OCI-LY7 (cell line): Measurements from ENCODE around the gene PDSS2. TPM values are rescaled to one million over a fixed set of nuclear protein-coding genes. Genes with fewer than 3 reads are reported as not detected.

Source experiments
- BruUV-seq: library from RNA; stranded (reverse); fragments of 400-500 nt; replicated peaks from 2 replicates; lab custom pipeline; 2021; lab: Mats Ljungman, UMichigan
- CTCF ChIA-PET: fragments of 300-600 bp; sonication (Branson Sonifier 250); formaldehyde crosslinking; loops from one replicate; lab custom pipeline; 2022; ENCODE audit warnings: antibody characterized with exemption; ENCODE audit not compliant: unreplicated experiment; lab: Charles Lee
- POLR2A ChIA-PET: fragments of 300-600 bp; sonication (Branson Sonifier 250); formaldehyde crosslinking; loops from one replicate; lab custom pipeline; 2022; ENCODE audit warnings: antibody characterized with exemption; lab: Charles Lee
- DNase-seq: peaks from one replicate; pipeline ENCODE4 v3.0.0-alpha.2; 2015; ENCODE audit warnings: low spot score
- H2AFZ ChIP-seq: fragments of 200-600 bp; sonication (generic), shearing (Covaris generic); 2 replicates; pipeline ENCODE4 v1.6.1; 2014; ENCODE audit warnings: mild to moderate bottlenecking, antibody characterized with exemption, low read length, moderate library complexity
- H3K27ac ChIP-seq: fragments of 200-600 bp; sonication (generic); 2 replicates; pipeline ENCODE4 v1.5.1; 2014; ENCODE audit warnings: mixed run types, low read depth, mild to moderate bottlenecking, moderate library complexity, low read length, inconsistent platforms; ENCODE audit not compliant: poor library complexity, severe bottlenecking
- H3K36me3 ChIP-seq: fragments of 200-600 bp; sonication (generic); 2 replicates; pipeline ENCODE4 v1.6.1; 2014; ENCODE audit warnings: mild to moderate bottlenecking, antibody characterized with exemption, low read length, moderate library complexity, mixed read lengths; ENCODE audit not compliant: insufficient read depth
- H3K4me1 ChIP-seq: fragments of 200-600 bp; sonication (generic); 2 replicates; pipeline ENCODE4 v1.5.1; 2014; ENCODE audit warnings: mild to moderate bottlenecking, low read length; ENCODE audit not compliant: insufficient read depth, poor library complexity, severe bottlenecking
- H3K4me2 ChIP-seq: fragments of 200-600 bp; sonication (generic); 2 replicates; pipeline ENCODE4 v1.6.1; 2014; ENCODE audit warnings: mild to moderate bottlenecking, low read length
- H3K4me3 ChIP-seq: fragments of 200-600 bp; sonication (generic); 2 replicates; pipeline ENCODE4 v1.5.1; 2014; ENCODE audit warnings: mild to moderate bottlenecking, low read depth, low read length; ENCODE audit not compliant: poor library complexity, severe bottlenecking
- H3K79me2 ChIP-seq: fragments of 200-600 bp; sonication (generic); 2 replicates; pipeline ENCODE4 v1.6.1; 2016; ENCODE audit warnings: low read depth, mild to moderate bottlenecking, low read length, moderate library complexity, mixed read lengths; ENCODE audit not compliant: insufficient read depth
- H3K9me2 ChIP-seq: fragments of 200-600 bp; sonication (generic); 2 replicates; pipeline ENCODE4 v1.6.1; 2016; ENCODE audit warnings: mild to moderate bottlenecking, low read length, mixed read lengths; ENCODE audit not compliant: insufficient read depth
- H3K9me3 ChIP-seq: fragments of 200-600 bp; sonication (generic); 2 replicates; pipeline ENCODE4 v1.6.1; 2014; ENCODE audit warnings: mild to moderate bottlenecking, mixed run types, low read length, mixed read lengths
- H4K20me1 ChIP-seq: fragments of 200-600 bp; sonication (generic); 2 replicates; pipeline ENCODE4 v1.6.1; 2014; ENCODE audit warnings: mild to moderate bottlenecking, antibody characterized with exemption, low read length, moderate library complexity, mixed read lengths; ENCODE audit not compliant: insufficient read depth
- EZH2phosphoT487 ChIP-seq: fragments of 200-600 bp; sonication (generic); IDR thresholded peaks from 2 replicates; pipeline ENCODE4 v1.6.1; 2018; ENCODE audit warnings: low read depth, borderline replicate concordance, mild to moderate bottlenecking, mixed run types, antibody characterized with exemption, low read length, moderate library complexity, mixed read lengths
- intact Hi-C: fragments of 100-400 bp; cut with micrococcal nuclease; formaldehyde crosslinking; loops from one replicate; pipeline ENCODE4 v1.10.0; 2022; ENCODE audit not compliant: unreplicated experiment
- total RNA-seq, 2 experiments: library from RNA; depleted of rRNA in 1 of 2; stranded (reverse); fragments of >200 nt in 1 of 2; shearing (Covaris generic) in 1 of 2; gene quantifications; 2 replicates each; pipeline ENCODE4 v1.2.3, GENCODE V29; 2014 to 2022
- TF ChIP-seq, protein P1 (sequence below): fragments of 200-600 bp; sonication (generic); conservative IDR thresholded peaks from 2 replicates; pipeline ENCODE4 v1.5.1; 2014; ENCODE audit warnings: mild to moderate bottlenecking, antibody characterized with exemption, low read length, moderate library complexity, mixed read lengths

Gene PDSS2
- total RNA-seq, 2 experiments from 2014 or later = 14.7 to 24.9 TPM

DNA sequence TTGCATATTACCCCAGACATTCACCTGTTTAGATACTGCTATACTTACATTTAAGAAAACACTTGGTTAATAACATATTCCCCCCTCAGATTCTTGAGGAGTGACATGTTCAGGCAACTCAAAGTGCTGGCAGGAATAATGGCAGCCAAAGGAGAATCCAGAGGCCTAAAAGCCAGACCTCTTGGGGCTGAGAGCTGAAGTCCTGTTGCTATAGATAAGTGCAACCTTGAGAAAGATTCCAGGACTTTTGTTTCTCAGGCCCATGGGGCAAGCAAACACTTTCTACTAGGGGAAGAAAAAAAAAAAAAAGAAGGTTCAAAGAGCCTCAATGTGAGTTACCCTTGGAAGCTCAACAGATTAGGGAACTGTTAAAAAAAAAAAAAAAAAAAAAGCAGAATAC, 211.2 kb downstream of the PDSS2 start:
- no peak overlapping the region for H2AFZ ChIP-seq
- ChIA-PET POLR2A (interaction anchor here (0.6 kb wide), 2 partner anchors 18 to 789 kb away, joined by 4 to 9 read pairs; no protein-coding TSS in a partner anchor), CTCF (no interaction called here)
- H3K4me1 ChIP-seq = peaks cover 11% of the 10 kb centered on the region
- no peaks in the 10 kb centered on the region for H4K20me1 ChIP-seq
- no peaks in the 10 kb centered on the region for H3K9me3 ChIP-seq
- no peak overlapping the region for H3K4me2 ChIP-seq
- H3K79me2 ChIP-seq = no peaks in the 10 kb centered on the region
- no peak overlapping the region for H3K4me3 ChIP-seq
- no peak overlapping the region for H3K27ac ChIP-seq
- DNase-seq = no peak
- intact Hi-C loops = no loop called here
- TF ChIP-seq, protein P1, sequence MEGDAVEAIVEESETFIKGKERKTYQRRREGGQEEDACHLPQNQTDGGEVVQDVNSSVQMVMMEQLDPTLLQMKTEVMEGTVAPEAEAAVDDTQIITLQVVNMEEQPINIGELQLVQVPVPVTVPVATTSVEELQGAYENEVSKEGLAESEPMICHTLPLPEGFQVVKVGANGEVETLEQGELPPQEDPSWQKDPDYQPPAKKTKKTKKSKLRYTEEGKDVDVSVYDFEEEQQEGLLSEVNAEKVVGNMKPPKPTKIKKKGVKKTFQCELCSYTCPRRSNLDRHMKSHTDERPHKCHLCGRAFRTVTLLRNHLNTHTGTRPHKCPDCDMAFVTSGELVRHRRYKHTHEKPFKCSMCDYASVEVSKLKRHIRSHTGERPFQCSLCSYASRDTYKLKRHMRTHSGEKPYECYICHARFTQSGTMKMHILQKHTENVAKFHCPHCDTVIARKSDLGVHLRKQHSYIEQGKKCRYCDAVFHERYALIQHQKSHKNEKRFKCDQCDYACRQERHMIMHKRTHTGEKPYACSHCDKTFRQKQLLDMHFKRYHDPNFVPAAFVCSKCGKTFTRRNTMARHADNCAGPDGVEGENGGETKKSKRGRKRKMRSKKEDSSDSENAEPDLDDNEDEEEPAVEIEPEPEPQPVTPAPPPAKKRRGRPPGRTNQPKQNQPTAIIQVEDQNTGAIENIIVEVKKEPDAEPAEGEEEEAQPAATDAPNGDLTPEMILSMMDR = no peak
- no peak for TF ChIP-seq EZH2phosphoT487
- no TSS peak for BruUV-seq
- H3K36me3 ChIP-seq = no peaks in the 10 kb centered on the region
- no peaks in the 10 kb centered on the region for H3K9me2 ChIP-seq

DNA sequence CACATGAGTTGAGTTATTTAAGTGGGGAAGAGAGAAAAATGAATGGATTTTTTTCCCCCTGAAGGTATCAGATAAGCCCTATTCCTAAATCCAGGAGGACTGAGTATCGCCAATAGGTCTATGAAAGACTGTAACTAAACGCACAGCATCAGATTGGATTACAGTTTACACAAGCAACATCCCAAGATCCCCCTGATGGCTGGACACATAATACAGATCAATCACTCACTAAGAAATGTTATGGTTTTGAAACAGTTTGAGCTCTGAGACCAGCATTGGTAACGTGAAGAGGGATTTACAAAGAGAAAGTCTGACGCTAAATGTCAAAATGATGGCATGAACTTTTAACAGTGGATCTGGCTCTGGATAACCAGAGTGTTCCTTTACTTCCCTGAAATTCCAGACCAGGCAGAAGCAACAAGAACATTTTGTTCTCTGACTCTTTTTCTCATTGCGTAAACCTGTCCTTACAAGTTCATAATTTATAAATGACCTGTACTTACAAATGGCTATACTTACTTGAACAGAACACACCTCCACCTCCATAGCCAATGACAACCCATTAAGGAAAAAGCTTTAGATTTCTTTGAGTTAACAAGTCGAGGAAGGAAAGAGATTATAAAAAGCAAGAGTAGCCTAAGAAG, 212.3 kb downstream of the PDSS2 start:
- Histone ChIP-seq H3K9me3 (no peaks in the 10 kb centered on the region), H3K4me1 (peaks cover 11% of the 10 kb centered on the region), H2AFZ (no peak overlapping the region), H3K4me3 (no peak overlapping the region), H4K20me1 (no peaks in the 10 kb centered on the region), H3K9me2 (no peaks in the 10 kb centered on the region), H3K36me3 (no peaks in the 10 kb centered on the region), H3K27ac (no peak overlapping the region), H3K4me2 (no peak overlapping the region), H3K79me2 (no peaks in the 10 kb centered on the region)
- CTCF ChIA-PET = no interaction called here
- intact Hi-C loops = no loop called here
- DNase-seq = no peak
- TF ChIP-seq, protein P1 = no peak
- TF ChIP-seq EZH2phosphoT487 = no peak
- BruUV-seq = no TSS peak
- POLR2A ChIA-PET = interaction anchor here (0.6 to 1.0 kb wide), 4 partner anchors 18 to 820 kb away, joined by 3 to 4 read pairs (median 3); no protein-coding TSS in a partner anchor
